Skeletal muscle satellite cell (primary cell): ENCODE data around the gene EFCC1.

Experiments
- H3K27me3 ChIP-seq: 2 replicates; pipeline ENCODE4 v1.7.0; 2013; ENCODE audit warnings: low read length; ENCODE audit not compliant: control insufficient read depth, insufficient read depth
- H3K36me3 ChIP-seq: 2 replicates; pipeline ENCODE4 v1.7.0; 2013; ENCODE audit warnings: mild to moderate bottlenecking, control low read depth, low read length; ENCODE audit not compliant: insufficient read depth
- H3K4me1 ChIP-seq: 2 replicates; pipeline ENCODE4 v1.7.0; 2013; ENCODE audit warnings: low read length; ENCODE audit not compliant: control insufficient read depth, insufficient read depth
- H3K4me2 ChIP-seq: 2 replicates; pipeline ENCODE4 v1.7.0; 2013; ENCODE audit warnings: mild to moderate bottlenecking, low read length
- H3K4me3 ChIP-seq: 2 replicates; pipeline ENCODE4 v1.7.0; 2013; ENCODE audit warnings: low read length
- H3K9ac ChIP-seq: 2 replicates; pipeline ENCODE4 v1.7.0; 2013; ENCODE audit warnings: mild to moderate bottlenecking, low read depth, low read length, moderate library complexity
- H3K9me3 ChIP-seq: replicated peaks from 2 replicates; pipeline ENCODE4 v1.7.0; 2013; ENCODE audit warnings: mild to moderate bottlenecking, control low read depth, low read length

EFCC1 gene

GRCh38 chr3:129005526-129006303 is 4.6 kb downstream of the EFCC1 start:
- no peak overlapping the region for H3K4me3 ChIP-seq
- peaks cover 3% of the 10 kb centered on the region for H3K4me1 ChIP-seq
- H3K9me3 ChIP-seq, result no peaks in the 10 kb centered on the region
- H3K4me2 ChIP-seq, result no peak overlapping the region
- no peak overlapping the region for H3K9ac ChIP-seq
- peaks cover 70% of the 10 kb centered on the region for H3K27me3 ChIP-seq
- no peaks in the 10 kb centered on the region for H3K36me3 ChIP-seq

GRCh38 chr3:129006864-129007263 is 5.8 kb downstream of the EFCC1 start:
- Histone ChIP-seq H3K4me3 (no peak overlapping the region), H3K27me3 (peaks cover 59% of the 10 kb centered on the region), H3K9me3 (no peaks in the 10 kb centered on the region), H3K4me2 (no peak overlapping the region), H3K9ac (no peak overlapping the region), H3K4me1 (no peaks in the 10 kb centered on the region), H3K36me3 (no peaks in the 10 kb centered on the region)

- Histone ChIP-seq H3K36me3 (no peaks in the 10 kb centered on the region), H3K4me2 (no peak overlapping the region), H3K4me3 (no peak overlapping the region), H3K4me1 (no peaks in the 10 kb centered on the region), H3K9me3 (no peaks in the 10 kb centered on the region), H3K9ac (no peak overlapping the region), H3K27me3 (peaks cover 49% of the 10 kb centered on the region)
These were observed 6.7 kb downstream of the EFCC1 start for GRCh38 chr3:129007792-129008191.

GRCh38 chr3:129009266-129009665 is 8.2 kb downstream of the EFCC1 start:
- H3K36me3 ChIP-seq, result no peaks in the 10 kb centered on the region
- no peak overlapping the region for H3K9ac ChIP-seq

GRCh38 chr3:129010310-129010956 is 9.3 kb downstream of the EFCC1 start:
- no peaks in the 10 kb centered on the region for H3K36me3 ChIP-seq
- H3K4me2 ChIP-seq, result no peak overlapping the region
- H3K9me3 ChIP-seq, result no peaks in the 10 kb centered on the region
- peaks cover 46% of the 10 kb centered on the region for H3K27me3 ChIP-seq
- H3K9ac ChIP-seq, result no peak overlapping the region
- H3K4me1 ChIP-seq, result no peaks in the 10 kb centered on the region
- H3K4me3 ChIP-seq, result no peak overlapping the region

More at GRCh38 chr3:129009266-129009665, 8.2 kb downstream of the EFCC1 start:
- Histone ChIP-seq H3K4me3 (no peak overlapping the region), H3K27me3 (peaks cover 49% of the 10 kb centered on the region), H3K4me2 (no peak overlapping the region), H3K9me3 (no peaks in the 10 kb centered on the region), H3K4me1 (no peaks in the 10 kb centered on the region)

- no peak overlapping the region for H3K4me3 ChIP-seq
- no peaks in the 10 kb centered on the region for H3K36me3 ChIP-seq
- no peak overlapping the region for H3K4me2 ChIP-seq
- H3K9me3 ChIP-seq, result no peaks in the 10 kb centered on the region
- H3K9ac ChIP-seq, result no peak overlapping the region
- H3K4me1 ChIP-seq, result no peaks in the 10 kb centered on the region
- H3K27me3 ChIP-seq, result peaks cover 54% of the 10 kb centered on the region
These were observed 12.4 kb downstream of the EFCC1 start for GRCh38 chr3:129013491-129013891.

- H3K36me3 ChIP-seq, result no peaks in the 10 kb centered on the region
These were observed 13.0 kb downstream of the EFCC1 start for GRCh38 chr3:129014148-129014547.

GRCh38 chr3:129014793-129015345 is 13.8 kb downstream of the EFCC1 start:
- Histone ChIP-seq H3K4me2 (no peak overlapping the region), H3K4me3 (no peak overlapping the region), H3K27me3 (peaks cover 54% of the 10 kb centered on the region), H3K9ac (no peak overlapping the region), H3K4me1 (no peaks in the 10 kb centered on the region), H3K36me3 (no peaks in the 10 kb centered on the region), H3K9me3 (no peaks in the 10 kb centered on the region)

More at GRCh38 chr3:129014148-129014547, 13.0 kb downstream of the EFCC1 start:
- Histone ChIP-seq H3K9me3 (no peaks in the 10 kb centered on the region), H3K27me3 (peaks cover 57% of the 10 kb centered on the region), H3K4me2 (no peak overlapping the region), H3K4me3 (no peak overlapping the region), H3K4me1 (no peaks in the 10 kb centered on the region), H3K9ac (no peak overlapping the region)

- no peak overlapping the region for H3K9ac ChIP-seq
- no peak overlapping the region for H3K4me2 ChIP-seq
- H3K9me3 ChIP-seq, result no peaks in the 10 kb centered on the region
- H3K27me3 ChIP-seq, result peaks cover 55% of the 10 kb centered on the region
- H3K4me1 ChIP-seq, result no peaks in the 10 kb centered on the region
- H3K4me3 ChIP-seq, result no peak overlapping the region
- H3K36me3 ChIP-seq, result no peaks in the 10 kb centered on the region
These were observed 14.4 kb downstream of the EFCC1 start for GRCh38 chr3:129015388-129016105.

GRCh38 chr3:129016356-129016719 is 15.2 kb downstream of the EFCC1 start:
- Histone ChIP-seq H3K4me1 (no peaks in the 10 kb centered on the region), H3K4me3 (no peak overlapping the region), H3K27me3 (peaks cover 63% of the 10 kb centered on the region), H3K9ac (no peak overlapping the region), H3K9me3 (no peaks in the 10 kb centered on the region), H3K4me2 (no peak overlapping the region), H3K36me3 (no peaks in the 10 kb centered on the region)

- H3K27me3 ChIP-seq, result peaks cover 69% of the 10 kb centered on the region
- no peak overlapping the region for H3K9ac ChIP-seq
- H3K4me2 ChIP-seq, result no peak overlapping the region
- no peaks in the 10 kb centered on the region for H3K36me3 ChIP-seq
- no peaks in the 10 kb centered on the region for H3K9me3 ChIP-seq
- no peaks in the 10 kb centered on the region for H3K4me1 ChIP-seq
- H3K4me3 ChIP-seq, result no peak overlapping the region
These were observed 15.8 kb downstream of the EFCC1 start for GRCh38 chr3:129016720-129017483.
